ENCODE measurements around the gene SH3TC2. TPM values are rescaled to one million over a fixed set of nuclear protein-coding genes. Genes with fewer than 3 reads are reported as not detected.

SH3TC2 gene
- total RNA-seq, 1 donor from 2014 or later: 0.69 TPM

- no peak overlapping the region for H3K4me3 Mint-ChIP-seq
Measured at GRCh38 chr5:148974642-148975327, 88.1 kb downstream of the SH3TC2 start.

DNA sequence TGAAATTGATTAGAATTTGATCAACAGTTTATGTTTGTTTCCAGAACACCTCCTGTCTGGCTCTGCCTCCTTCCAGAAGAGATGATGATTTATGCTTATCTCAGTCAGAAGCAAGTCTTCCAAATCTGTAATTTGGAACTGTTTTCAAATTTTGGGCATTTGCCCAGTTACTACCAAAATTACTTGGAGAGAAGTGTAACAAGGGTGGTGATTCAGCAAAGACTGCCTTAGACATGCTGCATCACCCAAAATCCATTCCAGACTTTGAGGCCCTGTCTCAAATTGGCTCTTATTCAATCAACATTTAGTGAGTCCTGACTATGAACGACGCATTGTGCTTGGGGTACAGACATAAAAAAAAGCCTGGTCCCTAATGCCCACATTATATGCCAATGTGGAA lies 89.4 kb downstream of the SH3TC2 start:
- Histone ChIP-seq H3K27ac (no peak overlapping the region), H3F3A (ENCODE audit: low read depth) (no peaks in the 10 kb centered on the region), H3K36me3 (no peaks in the 10 kb centered on the region), H4K20me1 (ENCODE audit: low read depth) (no peaks in the 10 kb centered on the region), H3K9me3 (ENCODE audit: low read depth) (no peaks in the 10 kb centered on the region), H3K27me3 (no peaks in the 10 kb centered on the region), H3K79me2 (ENCODE audit: low read depth) (no peaks in the 10 kb centered on the region), H3K4me1 (peaks cover 9% of the 10 kb centered on the region), H3K9ac (no peak overlapping the region), H3K4me3 (no peak overlapping the region), H2AFZ (replicated peaks) (no peak overlapping the region), H3K4me2 (no peak overlapping the region)
- H3K4me1 Mint-ChIP-seq: peaks cover 10% of the 10 kb centered on the region
- H3K4me3 Mint-ChIP-seq: no peak overlapping the region
- peaks cover 6% of the 10 kb centered on the region for H3K27me3 Mint-ChIP-seq (ENCODE audit: insufficient read depth, low read depth)
- H3K36me3 Mint-ChIP-seq: no peaks in the 10 kb centered on the region
- TF ChIP-seq CTCF (IDR thresholded peaks at IDR 0.05): no peak
- no peak for TF ChIP-seq EZH2 (IDR thresholded peaks at IDR 0.05)
- no peak for TF ChIP-seq EZH2phosphoT487 (IDR thresholded peaks at IDR 0.05)
- no peaks in the 10 kb centered on the region for H3K9me3 Mint-ChIP-seq
- no peak overlapping the region for H3K27ac Mint-ChIP-seq
- no peak for DNase-seq (ENCODE audit: low spot score)

More at GRCh38 chr5:148974642-148975327, 88.1 kb downstream of the SH3TC2 start:
- Histone ChIP-seq H3K36me3 (no peaks in the 10 kb centered on the region), H3K4me2 (no peak overlapping the region), H3K9ac (no peak overlapping the region), H3K4me1 (peaks cover 9% of the 10 kb centered on the region), H3F3A (ENCODE audit: low read depth) (no peaks in the 10 kb centered on the region), H3K27ac (no peak overlapping the region), H3K79me2 (ENCODE audit: low read depth) (no peaks in the 10 kb centered on the region), H3K27me3 (no peaks in the 10 kb centered on the region), H4K20me1 (ENCODE audit: low read depth) (no peaks in the 10 kb centered on the region), H2AFZ (replicated peaks) (no peak overlapping the region), H3K9me3 (ENCODE audit: low read depth) (no peaks in the 10 kb centered on the region), H3K4me3 (no peak overlapping the region)
- no peak for DNase-seq (ENCODE audit: low spot score)
- H3K27ac Mint-ChIP-seq: no peak overlapping the region
- H3K9me3 Mint-ChIP-seq: no peaks in the 10 kb centered on the region
- peaks cover 6% of the 10 kb centered on the region for H3K27me3 Mint-ChIP-seq (ENCODE audit: insufficient read depth, low read depth)
- no peak for TF ChIP-seq EZH2phosphoT487 (IDR thresholded peaks at IDR 0.05)
- no peak for TF ChIP-seq EZH2 (IDR thresholded peaks at IDR 0.05)
- no peak for TF ChIP-seq CTCF (IDR thresholded peaks at IDR 0.05)
- H3K36me3 Mint-ChIP-seq: no peaks in the 10 kb centered on the region
- peaks cover 10% of the 10 kb centered on the region for H3K4me1 Mint-ChIP-seq

DNA sequence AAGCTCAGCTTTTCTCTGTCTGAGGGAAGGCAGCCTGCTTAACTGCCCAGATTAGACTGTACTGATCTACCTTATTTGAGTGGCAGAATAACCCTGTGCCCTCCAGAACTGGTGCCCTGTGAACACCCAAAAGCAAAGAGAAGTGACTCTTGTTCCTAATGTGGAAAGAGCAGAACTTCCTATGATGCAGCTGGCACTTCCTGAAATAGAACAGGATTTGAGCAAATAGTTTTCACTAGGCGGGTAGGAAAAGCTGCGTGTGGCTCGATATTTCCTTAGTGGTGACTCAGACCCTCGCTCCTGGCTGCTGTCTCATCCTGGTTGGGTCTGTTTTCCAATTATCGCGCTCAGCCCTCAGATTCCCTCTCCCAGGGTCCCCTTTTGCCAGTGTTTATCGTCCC lies 89.9 kb downstream of the SH3TC2 start:
- no peak overlapping the region for H3K4me2 ChIP-seq
- peaks cover 8% of the 10 kb centered on the region for H3K4me1 Mint-ChIP-seq
- TF ChIP-seq EZH2phosphoT487 (IDR thresholded peaks at IDR 0.05) (no peak), EZH2 (IDR thresholded peaks at IDR 0.05) (no peak), CTCF (IDR thresholded peaks at IDR 0.05) (no peak)

More for the DNA sequence above, 89.9 kb downstream of the SH3TC2 start:
- no peak for DNase-seq (ENCODE audit: low spot score)
- Histone ChIP-seq H3K27me3 (no peaks in the 10 kb centered on the region), H2AFZ (replicated peaks) (no peak overlapping the region), H3K27ac (no peak overlapping the region), H3F3A (ENCODE audit: low read depth) (no peaks in the 10 kb centered on the region), H3K79me2 (ENCODE audit: low read depth) (no peaks in the 10 kb centered on the region), H3K4me1 (peaks cover 9% of the 10 kb centered on the region), H3K4me3 (no peak overlapping the region), H4K20me1 (ENCODE audit: low read depth) (no peaks in the 10 kb centered on the region), H3K9ac (no peak overlapping the region), H3K9me3 (ENCODE audit: low read depth) (no peaks in the 10 kb centered on the region), H3K36me3 (no peaks in the 10 kb centered on the region)
- Mint-ChIP-seq H3K36me3 (no peaks in the 10 kb centered on the region), H3K9me3 (no peaks in the 10 kb centered on the region), H3K27me3 (ENCODE audit: insufficient read depth, low read depth) (peaks cover 3% of the 10 kb centered on the region), H3K4me3 (no peak overlapping the region), H3K27ac (no peak overlapping the region)
